DND-41 (cell line): ENCODE data around the gene ATG12.

Experiments
- ATAC-seq: fragments of 200-7000 bp; cut with Tn5 transposase; 3 replicates; pipeline ENCODE4 v1.9.1; 2021; ENCODE audit warnings: low read depth; ENCODE audit not compliant: insufficient read depth
- DNase-seq: peaks from one replicate; pipeline ENCODE4 v3.0.0-alpha.2; 2020
- H2AFZ ChIP-seq: 2 replicates; pipeline ENCODE4 v1.6.0; 2012; ENCODE audit warnings: low read depth, low read length
- H3K27ac ChIP-seq: 2 replicates; pipeline ENCODE4 v1.5.1; 2012; ENCODE audit warnings: low read length, inconsistent platforms
- H3K27me3 ChIP-seq: fragments of 200-600 bp; sonication (generic); 2 replicates; pipeline ENCODE4 v1.6.0; 2012; ENCODE audit warnings: low read length, mild to moderate bottlenecking, inconsistent platforms; ENCODE audit not compliant: insufficient read depth, poor library complexity
- H3K36me3 ChIP-seq: 2 replicates; pipeline ENCODE4 v1.5.1; 2012; ENCODE audit warnings: low read length, inconsistent platforms; ENCODE audit not compliant: insufficient read depth
- H3K4me1 ChIP-seq: 2 replicates; pipeline ENCODE4 v1.5.1; 2012; ENCODE audit warnings: mild to moderate bottlenecking, low read length; ENCODE audit not compliant: insufficient read depth
- H3K4me2 ChIP-seq: 2 replicates; pipeline ENCODE4 v1.6.0; 2012; ENCODE audit warnings: mild to moderate bottlenecking, moderate library complexity, low read length, inconsistent platforms; ENCODE audit not compliant: insufficient read depth
- H3K4me3 ChIP-seq, 2 experiments: fragments of 200-600 bp in 1 of 2; shearing (Covaris generic) in 1 of 2; 2 replicates each; pipeline ENCODE4 v1.5.1; 2012 to 2016; ENCODE audit warnings: inconsistent platforms in 2 of 2, low read length in 2 of 2, mild to moderate bottlenecking in 2 of 2, low read depth in 1 of 2, moderate library complexity in 1 of 2
- H3K79me2 ChIP-seq: 2 replicates; pipeline ENCODE4 v1.6.0; 2012; ENCODE audit warnings: low read length, inconsistent platforms; ENCODE audit not compliant: insufficient read depth
- H3K9ac ChIP-seq: 2 replicates; pipeline ENCODE4 v1.6.0; 2012; ENCODE audit warnings: low read depth, mild to moderate bottlenecking, inconsistent platforms, low read length, moderate library complexity
- H3K9me3 ChIP-seq: 2 replicates; pipeline ENCODE4 v1.5.1; 2012; ENCODE audit warnings: low read length, moderate library complexity, mild to moderate bottlenecking, inconsistent platforms; ENCODE audit not compliant: insufficient read depth, severe bottlenecking
- H4K20me1 ChIP-seq: 2 replicates; pipeline ENCODE4 v1.6.0; 2012; ENCODE audit warnings: low read length; ENCODE audit not compliant: insufficient read depth
- EZH2 ChIP-seq: IDR thresholded peaks from 3 replicates; pipeline ENCODE4 v1.6.1; 2012; ENCODE audit warnings: borderline replicate concordance, low read depth, mild to moderate bottlenecking, moderate library complexity, low read length, inconsistent platforms; ENCODE audit not compliant: severe bottlenecking
- TF ChIP-seq, protein P1 (sequence below): IDR thresholded peaks from 2 replicates; pipeline ENCODE4 v1.5.1; 2012; ENCODE audit warnings: borderline replicate concordance, low read length, moderate library complexity, mild to moderate bottlenecking; ENCODE audit not compliant: poor library complexity, severe bottlenecking; ENCODE audit errors: extremely low read depth

Gene ATG12

GRCh38 chr5:115813719-115814118 lies 27.6 kb downstream of the ATG12 start:
- DNase-seq (peak; percentile 9), ATAC-seq (peak; percentile 61)
- no peak overlapping the region for H3K4me2 ChIP-seq
- TF ChIP-seq, protein P1, sequence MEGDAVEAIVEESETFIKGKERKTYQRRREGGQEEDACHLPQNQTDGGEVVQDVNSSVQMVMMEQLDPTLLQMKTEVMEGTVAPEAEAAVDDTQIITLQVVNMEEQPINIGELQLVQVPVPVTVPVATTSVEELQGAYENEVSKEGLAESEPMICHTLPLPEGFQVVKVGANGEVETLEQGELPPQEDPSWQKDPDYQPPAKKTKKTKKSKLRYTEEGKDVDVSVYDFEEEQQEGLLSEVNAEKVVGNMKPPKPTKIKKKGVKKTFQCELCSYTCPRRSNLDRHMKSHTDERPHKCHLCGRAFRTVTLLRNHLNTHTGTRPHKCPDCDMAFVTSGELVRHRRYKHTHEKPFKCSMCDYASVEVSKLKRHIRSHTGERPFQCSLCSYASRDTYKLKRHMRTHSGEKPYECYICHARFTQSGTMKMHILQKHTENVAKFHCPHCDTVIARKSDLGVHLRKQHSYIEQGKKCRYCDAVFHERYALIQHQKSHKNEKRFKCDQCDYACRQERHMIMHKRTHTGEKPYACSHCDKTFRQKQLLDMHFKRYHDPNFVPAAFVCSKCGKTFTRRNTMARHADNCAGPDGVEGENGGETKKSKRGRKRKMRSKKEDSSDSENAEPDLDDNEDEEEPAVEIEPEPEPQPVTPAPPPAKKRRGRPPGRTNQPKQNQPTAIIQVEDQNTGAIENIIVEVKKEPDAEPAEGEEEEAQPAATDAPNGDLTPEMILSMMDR = no peak
- no peak overlapping the region for H3K27ac ChIP-seq
- no peak overlapping the region for H3K9ac ChIP-seq
- H3K36me3 ChIP-seq = no peaks in the 10 kb centered on the region
- no peak overlapping the region for H2AFZ ChIP-seq
- H3K4me1 ChIP-seq = no peaks in the 10 kb centered on the region
- H3K4me3 ChIP-seq = no peak overlapping the region
- H4K20me1 ChIP-seq = no peaks in the 10 kb centered on the region
- no peaks in the 10 kb centered on the region for H3K9me3 ChIP-seq
- H3K27me3 ChIP-seq = peaks cover 2% of the 10 kb centered on the region
- no peaks in the 10 kb centered on the region for H3K79me2 ChIP-seq

- Histone ChIP-seq H3K4me1 (peaks cover 2% of the 10 kb centered on the region), H4K20me1 (no peaks in the 10 kb centered on the region), H3K27ac (no peak overlapping the region), H3K79me2 (no peaks in the 10 kb centered on the region), H3K4me2 (no peak overlapping the region), H2AFZ (no peak overlapping the region), H3K36me3 (no peaks in the 10 kb centered on the region), H3K9me3 (no peaks in the 10 kb centered on the region), H3K9ac (no peak overlapping the region), H3K27me3 (peaks cover 2% of the 10 kb centered on the region), H3K4me3 (no peak overlapping the region)
- TF ChIP-seq EZH2 = no peak
- TF ChIP-seq, protein P1 = no peak
- DNase-seq (no peak), ATAC-seq (no peak)
These were observed 29.0 kb downstream of the ATG12 start for GRCh38 chr5:115812372-115812771.

DNA sequence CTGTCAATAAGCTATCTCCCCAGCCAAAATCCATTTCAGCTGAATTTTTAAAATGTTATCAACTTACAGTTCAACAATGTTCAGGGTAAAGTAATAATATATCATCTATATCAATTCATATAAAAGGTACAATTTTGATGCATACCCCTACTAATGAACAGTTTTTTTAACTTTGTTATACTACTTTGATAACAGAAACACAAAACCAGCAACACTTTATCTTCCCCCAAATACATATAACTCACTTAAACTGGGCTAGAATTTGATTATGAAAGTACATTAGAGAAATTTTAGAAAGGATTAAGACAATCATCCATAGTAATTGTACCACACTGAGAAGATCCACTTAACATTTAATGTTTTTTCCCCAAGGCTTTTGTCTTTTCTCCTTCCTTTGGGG lies 30.0 kb downstream of the ATG12 start:
- Histone ChIP-seq H3K27ac (no peak overlapping the region), H3K79me2 (no peaks in the 10 kb centered on the region), H3K9me3 (no peaks in the 10 kb centered on the region), H3K9ac (no peak overlapping the region), H2AFZ (no peak overlapping the region), H4K20me1 (no peaks in the 10 kb centered on the region), H3K4me2 (no peak overlapping the region), H3K4me1 (peaks cover 10% of the 10 kb centered on the region), H3K36me3 (no peaks in the 10 kb centered on the region), H3K4me3 (no peak overlapping the region), H3K27me3 (peaks cover 2% of the 10 kb centered on the region)
- DNase-seq = no peak
- ATAC-seq = no peak
- TF ChIP-seq, protein P1 = no peak
- no peak for TF ChIP-seq EZH2

GRCh38 chr5:115810761-115811160 lies 30.6 kb downstream of the ATG12 start:
- Histone ChIP-seq H3K9ac (no peak overlapping the region), H3K4me2 (no peak overlapping the region), H3K4me3 (no peak overlapping the region), H3K4me1 (peaks cover 10% of the 10 kb centered on the region), H3K79me2 (no peaks in the 10 kb centered on the region), H3K9me3 (no peaks in the 10 kb centered on the region), H2AFZ (no peak overlapping the region), H4K20me1 (no peaks in the 10 kb centered on the region), H3K27ac (no peak overlapping the region), H3K27me3 (peaks cover 2% of the 10 kb centered on the region), H3K36me3 (no peaks in the 10 kb centered on the region)
- TF ChIP-seq, protein P1 = no peak
- TF ChIP-seq EZH2 = no peak
- no peak for ATAC-seq
- no peak for DNase-seq
